GM12872 (cell line): ENCODE measurements around the gene NEURL1.

Experiments used
- TF ChIP-seq, protein P1 (sequence below): IDR thresholded peaks from 3 replicates; pipeline ENCODE4 v1.5.1; 2011; ENCODE audit warnings: low read depth, mild to moderate bottlenecking, low read length, moderate library complexity; ENCODE audit not compliant: insufficient read depth

The NEURL1 gene

DNA sequence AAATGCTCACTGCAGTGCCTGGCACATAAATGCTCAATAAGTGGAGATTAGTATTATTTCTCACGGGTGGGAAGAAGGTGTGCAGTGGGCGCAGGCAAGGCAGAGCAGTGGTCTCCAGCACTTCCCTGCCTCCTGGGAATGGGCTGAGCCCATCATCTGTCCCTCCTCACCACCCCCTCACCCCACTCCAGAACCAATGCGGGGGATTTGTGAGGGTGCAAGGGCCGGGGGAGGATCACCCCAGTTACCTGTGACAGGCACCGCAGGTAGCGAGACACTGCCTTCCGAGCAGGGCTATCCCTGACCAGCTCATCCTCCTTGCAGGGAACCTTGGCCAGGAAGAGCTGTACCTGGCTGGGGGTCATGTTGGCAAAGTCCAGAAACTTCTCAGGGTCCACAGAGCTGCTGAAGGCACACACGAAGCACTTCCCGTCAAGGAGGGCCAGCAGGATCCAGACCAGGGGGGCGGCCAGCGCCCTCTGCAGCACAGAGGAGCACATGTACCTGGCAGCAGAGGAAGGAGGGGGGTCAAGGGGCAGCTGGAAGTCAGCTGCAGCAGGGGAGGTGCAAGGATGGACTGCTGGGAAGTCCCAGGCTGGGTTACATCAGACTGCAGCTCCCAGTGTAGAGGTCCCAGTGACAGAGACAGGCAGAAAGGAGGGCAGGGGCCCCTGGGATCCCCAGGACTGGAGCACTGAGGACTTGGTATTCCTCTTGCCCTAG is 17.3 kb upstream of the NEURL1 start:
- TF ChIP-seq, protein P1, sequence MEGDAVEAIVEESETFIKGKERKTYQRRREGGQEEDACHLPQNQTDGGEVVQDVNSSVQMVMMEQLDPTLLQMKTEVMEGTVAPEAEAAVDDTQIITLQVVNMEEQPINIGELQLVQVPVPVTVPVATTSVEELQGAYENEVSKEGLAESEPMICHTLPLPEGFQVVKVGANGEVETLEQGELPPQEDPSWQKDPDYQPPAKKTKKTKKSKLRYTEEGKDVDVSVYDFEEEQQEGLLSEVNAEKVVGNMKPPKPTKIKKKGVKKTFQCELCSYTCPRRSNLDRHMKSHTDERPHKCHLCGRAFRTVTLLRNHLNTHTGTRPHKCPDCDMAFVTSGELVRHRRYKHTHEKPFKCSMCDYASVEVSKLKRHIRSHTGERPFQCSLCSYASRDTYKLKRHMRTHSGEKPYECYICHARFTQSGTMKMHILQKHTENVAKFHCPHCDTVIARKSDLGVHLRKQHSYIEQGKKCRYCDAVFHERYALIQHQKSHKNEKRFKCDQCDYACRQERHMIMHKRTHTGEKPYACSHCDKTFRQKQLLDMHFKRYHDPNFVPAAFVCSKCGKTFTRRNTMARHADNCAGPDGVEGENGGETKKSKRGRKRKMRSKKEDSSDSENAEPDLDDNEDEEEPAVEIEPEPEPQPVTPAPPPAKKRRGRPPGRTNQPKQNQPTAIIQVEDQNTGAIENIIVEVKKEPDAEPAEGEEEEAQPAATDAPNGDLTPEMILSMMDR: peak; percentile 64

- TF ChIP-seq, protein P1: no peak
These were observed 14.8 kb upstream of the NEURL1 start for GRCh38 chr10:103478671-103479070.

DNA sequence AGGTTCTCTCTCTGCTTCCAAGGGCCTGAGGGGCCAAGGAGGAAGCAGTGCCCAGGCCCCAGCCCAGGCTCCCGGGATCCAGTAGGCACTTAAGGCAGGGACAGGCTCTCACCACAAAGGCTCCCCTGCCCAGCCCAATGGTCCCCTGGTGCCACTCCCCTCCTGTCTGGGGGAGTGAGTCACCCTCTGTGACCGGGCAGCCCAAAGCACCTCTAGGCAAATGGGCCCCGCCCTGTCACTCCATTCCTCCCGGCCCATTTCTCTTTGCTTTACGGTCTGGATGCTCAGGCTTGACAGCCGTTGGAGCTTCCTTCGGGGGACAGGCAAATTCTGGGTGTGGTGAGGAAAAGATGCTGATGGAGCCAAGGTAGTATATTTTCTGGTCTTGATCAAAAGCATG is 14.4 kb upstream of the NEURL1 start, which contains the start of gene CALHM3:
CALHM3 (minus strand) TSS at position 106 of the 400 bp plus-strand sequence. CDS start 208 bp downstream, outside the sequence.
- TF ChIP-seq, protein P1: no peak

DNA sequence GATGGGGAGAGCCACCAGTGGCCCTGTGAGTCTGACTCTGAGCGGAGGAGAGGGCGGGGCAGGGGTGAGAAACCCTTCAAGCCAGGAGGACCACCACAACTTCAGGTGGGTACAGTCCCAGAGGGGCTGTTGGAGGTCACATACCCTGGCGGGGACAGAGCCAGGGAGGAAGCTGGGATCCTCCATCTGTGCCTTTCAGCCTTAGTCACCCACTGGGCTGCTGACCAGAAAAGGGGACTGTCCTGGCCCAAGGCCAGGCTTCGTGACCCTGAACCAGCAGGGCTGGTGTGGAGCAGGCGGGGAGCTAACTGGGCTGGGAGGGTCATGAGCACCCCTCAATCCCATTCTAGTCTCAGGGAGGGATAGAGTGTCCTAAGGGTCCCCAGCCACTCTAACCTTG is 13.0 kb upstream of the NEURL1 start:
- TF ChIP-seq, protein P1: no peak

GRCh38 chr10:103481974-103482531 is 11.5 kb upstream of the NEURL1 start:
- TF ChIP-seq, protein P1: peak; percentile 79

DNA sequence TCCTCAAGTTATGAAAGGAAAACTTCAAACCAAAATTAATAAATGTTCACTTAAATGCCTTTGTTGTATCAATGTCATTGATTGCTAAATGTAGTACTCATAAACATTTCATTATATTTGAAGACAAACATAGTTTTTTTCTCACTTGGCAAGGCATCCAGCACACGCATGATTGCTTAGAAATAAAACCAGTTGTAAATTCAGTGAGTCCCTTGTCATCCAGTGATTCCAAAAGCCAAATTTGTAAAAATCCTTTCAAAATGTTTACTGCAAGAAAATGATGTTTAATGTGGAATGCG is 6.1 kb upstream of the NEURL1 start:
- TF ChIP-seq, protein P1: no peak

GRCh38 chr10:103490986-103491314 is 2.6 kb upstream of the NEURL1 start:
- TF ChIP-seq, protein P1: no peak
